Measurements from ENCODE around the gene RTF1. TPM values are rescaled to one million over a fixed set of nuclear protein-coding genes. Genes with fewer than 3 reads are reported as not detected.
A peak's percentile ranks its signal among the peaks of the same experiment; 100 is the strongest.

RTF1 gene
- total and polyA plus RNA-seq, 2 donors (not counting 1 experiment from before 2014, with no cell fraction given), result 11.9 to 39.4 TPM

DNA sequence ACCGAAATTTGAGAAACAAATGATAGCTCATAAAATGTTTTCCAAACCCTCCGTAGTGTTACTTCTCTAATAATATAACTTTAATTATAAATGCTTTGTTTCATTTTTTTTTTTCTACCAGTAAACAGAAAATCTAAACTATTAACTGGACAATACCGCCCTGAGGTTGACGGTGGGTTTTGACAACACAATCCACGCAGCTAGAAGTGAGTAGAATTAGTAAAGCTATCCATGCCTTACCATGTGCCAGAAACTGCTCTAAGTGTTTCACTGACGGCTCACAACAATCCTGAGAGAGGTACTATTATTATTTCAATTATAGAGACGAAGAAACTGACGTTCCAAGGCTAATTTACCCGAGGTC is 15.0 kb upstream of the RTF1 start:
- H4K20me1 ChIP-seq (ENCODE audit: control insufficient read depth, insufficient read depth, low read length, poor library complexity, severe bottlenecking), result no peaks in the 10 kb centered on the region
- peak; percentile 8 for ATAC-seq (ENCODE audit: low read depth)
- H3K4me2 ChIP-seq (replicated peaks; ENCODE audit: low read depth, low read length, poor library complexity, severe bottlenecking), result peak overlapping the region; percentile 82
- Mint-ChIP-seq H3K4me3 (peak overlapping the region; percentile 98), H3K4me1 (peaks cover 21% of the 10 kb centered on the region), H3K27me3 (no peaks in the 10 kb centered on the region), H3K27ac (peak overlapping the region; percentile 99), H3K9me3 (ENCODE audit: insufficient read depth) (no peaks in the 10 kb centered on the region)
- H3K4me1 ChIP-seq (ENCODE audit: control insufficient read depth in 2 of 2, insufficient read depth in 2 of 2, low read length in 2 of 2), result peaks cover 8 to 17% of the 10 kb centered on the region in 2 donors
- peak overlapping the region; percentile 76 to 97 (median 86) for H3K4me3 ChIP-seq (ENCODE audit: control extremely low read depth in 1 of 5, extremely low read depth in 1 of 5, insufficient read depth in 1 of 5, low read depth in 2 of 5, low read length in 4 of 5)
- CTCF ChIA-PET, result interaction anchor here (0.6 to 0.8 kb wide), 2 partner anchors 92 to 210 kb away, joined by 3 to 5 read pairs; partner anchors contain the start of gene ITPKA
- no peaks in the 10 kb centered on the region for H3K9me3 ChIP-seq (ENCODE audit: control extremely low read depth in 1 of 3, control insufficient read depth in 2 of 3, insufficient read depth in 1 of 3, low read length in 2 of 3)
- H3K27ac ChIP-seq (ENCODE audit: low read length in 2 of 2), result peak overlapping the region; percentile 71 to 91
- H2AFZ ChIP-seq (ENCODE audit: insufficient read depth, low read depth, low read length, poor library complexity, severe bottlenecking), result peak overlapping the region; percentile 88
- peaks cover 0 to under 1% of the 10 kb centered on the region in 2 experiments for H3K36me3 ChIP-seq (replicated peaks in 1 of 2; ENCODE audit: control extremely low read depth in 1 of 2, control insufficient read depth in 1 of 2, extremely low read depth in 1 of 2, insufficient read depth in 2 of 2, low read length in 1 of 2)
- no peak for DNase-seq
- H3K27me3 ChIP-seq (replicated peaks in 1 of 4; ENCODE audit: control extremely low read depth in 1 of 4, control insufficient read depth in 3 of 4, insufficient read depth in 4 of 4, low read length in 3 of 4), result no peaks in the 10 kb centered on the region
- TF ChIP-seq, protein P1, sequence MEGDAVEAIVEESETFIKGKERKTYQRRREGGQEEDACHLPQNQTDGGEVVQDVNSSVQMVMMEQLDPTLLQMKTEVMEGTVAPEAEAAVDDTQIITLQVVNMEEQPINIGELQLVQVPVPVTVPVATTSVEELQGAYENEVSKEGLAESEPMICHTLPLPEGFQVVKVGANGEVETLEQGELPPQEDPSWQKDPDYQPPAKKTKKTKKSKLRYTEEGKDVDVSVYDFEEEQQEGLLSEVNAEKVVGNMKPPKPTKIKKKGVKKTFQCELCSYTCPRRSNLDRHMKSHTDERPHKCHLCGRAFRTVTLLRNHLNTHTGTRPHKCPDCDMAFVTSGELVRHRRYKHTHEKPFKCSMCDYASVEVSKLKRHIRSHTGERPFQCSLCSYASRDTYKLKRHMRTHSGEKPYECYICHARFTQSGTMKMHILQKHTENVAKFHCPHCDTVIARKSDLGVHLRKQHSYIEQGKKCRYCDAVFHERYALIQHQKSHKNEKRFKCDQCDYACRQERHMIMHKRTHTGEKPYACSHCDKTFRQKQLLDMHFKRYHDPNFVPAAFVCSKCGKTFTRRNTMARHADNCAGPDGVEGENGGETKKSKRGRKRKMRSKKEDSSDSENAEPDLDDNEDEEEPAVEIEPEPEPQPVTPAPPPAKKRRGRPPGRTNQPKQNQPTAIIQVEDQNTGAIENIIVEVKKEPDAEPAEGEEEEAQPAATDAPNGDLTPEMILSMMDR (IDR thresholded peaks at IDR 0.05), result no peak
- TF ChIP-seq EZH2 (IDR thresholded peaks at IDR 0.05; ENCODE audit: borderline replicate concordance, insufficient read depth, low read depth, low read length, poor library complexity, severe bottlenecking), result no peak
- H3K79me2 ChIP-seq (ENCODE audit: control insufficient read depth, insufficient read depth, low read length), result peaks cover 23% of the 10 kb centered on the region
- POLR2A ChIA-PET, result interaction anchor here (0.6 kb wide), 1 partner anchor 170 kb away, joined by 5 read pairs; no protein-coding TSS in a partner anchor
- intact Hi-C loops (cut with micrococcal nuclease), result loop anchor here (1.0 to 5.0 kb wide), 5 partner anchors 15 to 171 kb away; partner anchors contain the start of genes CHP1, NUSAP1, OIP5 and RPAP1
- WGBS (ENCODE audit: insufficient coverage), result 0% methylated on average over 2 of the region's 9 CpGs
- peak overlapping the region; percentile 91 for H3K9ac ChIP-seq (ENCODE audit: low read length)

- CTCF ChIA-PET, result no interaction called here
- ATAC-seq (ENCODE audit: low read depth), result no peak
- no peaks in the 10 kb centered on the region for H3K9me3 Mint-ChIP-seq (ENCODE audit: insufficient read depth)
These were observed 9.6 kb upstream of the RTF1 start for GRCh38 chr15:41407341-41407740.

More at GRCh38 chr15:41407341-41407740, 9.6 kb upstream of the RTF1 start:
- Mint-ChIP-seq H3K27me3 (no peaks in the 10 kb centered on the region), H3K4me3 (no peak overlapping the region), H3K4me1 (peaks cover 13% of the 10 kb centered on the region), H3K27ac (no peak overlapping the region)
- H3K9ac ChIP-seq (ENCODE audit: low read length), result no peak overlapping the region
- no peaks in the 10 kb centered on the region for H4K20me1 ChIP-seq (ENCODE audit: control insufficient read depth, insufficient read depth, low read length, poor library complexity, severe bottlenecking)
- DNase-seq, result no peak
- peaks cover 4 to 8% of the 10 kb centered on the region in 2 donors for H3K4me1 ChIP-seq (ENCODE audit: control insufficient read depth in 2 of 2, insufficient read depth in 2 of 2, low read length in 2 of 2)
- POLR2A ChIA-PET, result no interaction called here
- no peak for TF ChIP-seq EZH2 (IDR thresholded peaks at IDR 0.05; ENCODE audit: borderline replicate concordance, insufficient read depth, low read depth, low read length, poor library complexity, severe bottlenecking)
- TF ChIP-seq, protein P1 (IDR thresholded peaks at IDR 0.05), result no peak
- H3K27me3 ChIP-seq (replicated peaks in 1 of 4; ENCODE audit: control extremely low read depth in 1 of 4, control insufficient read depth in 3 of 4, insufficient read depth in 4 of 4, low read length in 3 of 4), result no peaks in the 10 kb centered on the region
- H2AFZ ChIP-seq (ENCODE audit: insufficient read depth, low read depth, low read length, poor library complexity, severe bottlenecking), result no peak overlapping the region
- H3K27ac ChIP-seq (ENCODE audit: low read length in 2 of 2), result no peak overlapping the region
- intact Hi-C loops (cut with micrococcal nuclease), result no loop called here
- no peaks in the 10 kb centered on the region for H3K9me3 ChIP-seq (ENCODE audit: control extremely low read depth in 1 of 3, control insufficient read depth in 2 of 3, insufficient read depth in 1 of 3, low read length in 2 of 3)
- 82% methylated on average over 3 of the region's 5 CpGs for WGBS (ENCODE audit: insufficient coverage)
- no peak overlapping the region for H3K4me3 ChIP-seq (ENCODE audit: control extremely low read depth in 1 of 5, extremely low read depth in 1 of 5, insufficient read depth in 1 of 5, low read depth in 2 of 5, low read length in 4 of 5)
- H3K36me3 ChIP-seq (replicated peaks in 1 of 2; ENCODE audit: control extremely low read depth in 1 of 2, control insufficient read depth in 1 of 2, extremely low read depth in 1 of 2, insufficient read depth in 2 of 2, low read length in 1 of 2), result no peaks in the 10 kb centered on the region
- H3K4me2 ChIP-seq (replicated peaks; ENCODE audit: low read depth, low read length, poor library complexity, severe bottlenecking), result no peak overlapping the region
- H3K79me2 ChIP-seq (ENCODE audit: control insufficient read depth, insufficient read depth, low read length), result peaks cover 10% of the 10 kb centered on the region
